GM13976 (cell line): ENCODE data around the gene TXNDC8.

Source experiments
- DNase-seq: peaks from one replicate; pipeline ENCODE4 v3.0.0; 2012; ENCODE audit warnings: low spot score
- CTCF ChIP-seq: IDR thresholded peaks from 2 replicates; pipeline ENCODE4 v1.5.1; 2012; ENCODE audit warnings: borderline replicate concordance, mild to moderate bottlenecking; ENCODE audit not compliant: insufficient read depth; ENCODE audit errors: extremely low read depth, missing control alignments, control extremely low read depth
- in situ Hi-C: fragments of 300-500 bp; cut with MboI; formaldehyde crosslinking; loops from one replicate; pipeline ENCODE4 v1.12.0; 2022; ENCODE audit warnings: low sequenced_read_pairs, mixed read lengths, inconsistent platforms; ENCODE audit not compliant: unreplicated experiment

Gene TXNDC8

GRCh38 chr9:110303133-110303532 is 34.5 kb downstream of the TXNDC8 start:
- in situ Hi-C loops, result no loop called here
- TF ChIP-seq CTCF, result no peak
- no peak for DNase-seq

DNA sequence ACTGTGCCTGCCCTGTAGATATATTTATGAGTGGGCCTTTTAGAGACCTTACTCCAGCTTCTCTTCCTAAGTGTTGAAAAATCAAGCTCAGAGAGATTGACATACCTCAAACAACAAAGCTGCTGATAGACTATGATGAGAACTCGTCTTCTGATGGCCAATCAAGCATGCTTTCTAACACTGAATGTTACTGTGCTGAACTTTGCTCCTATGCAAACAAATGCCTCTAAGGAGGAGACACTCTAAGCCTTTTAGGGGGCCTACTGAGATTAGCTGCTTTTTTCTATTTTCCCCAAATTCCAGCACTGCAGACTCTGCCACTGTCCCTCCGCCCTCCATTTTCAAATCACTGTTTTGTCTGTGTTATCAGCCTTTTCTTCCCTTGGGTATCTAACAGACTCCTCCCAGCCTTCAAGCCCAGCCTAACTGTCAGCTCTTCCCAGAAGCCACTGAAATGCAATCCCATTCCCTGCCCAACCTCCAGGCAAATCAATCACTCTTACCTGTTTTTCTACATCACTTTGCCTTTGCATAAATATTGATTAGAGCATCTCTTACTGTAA is 39.5 kb downstream of the TXNDC8 start:
- TF ChIP-seq CTCF, result no peak
- in situ Hi-C loops, result no loop called here
- DNase-seq, result no peak

GRCh38 chr9:110293248-110293647 is 44.4 kb downstream of the TXNDC8 start:
- in situ Hi-C loops, result no loop called here
- no peak for DNase-seq
- no peak for TF ChIP-seq CTCF

DNA sequence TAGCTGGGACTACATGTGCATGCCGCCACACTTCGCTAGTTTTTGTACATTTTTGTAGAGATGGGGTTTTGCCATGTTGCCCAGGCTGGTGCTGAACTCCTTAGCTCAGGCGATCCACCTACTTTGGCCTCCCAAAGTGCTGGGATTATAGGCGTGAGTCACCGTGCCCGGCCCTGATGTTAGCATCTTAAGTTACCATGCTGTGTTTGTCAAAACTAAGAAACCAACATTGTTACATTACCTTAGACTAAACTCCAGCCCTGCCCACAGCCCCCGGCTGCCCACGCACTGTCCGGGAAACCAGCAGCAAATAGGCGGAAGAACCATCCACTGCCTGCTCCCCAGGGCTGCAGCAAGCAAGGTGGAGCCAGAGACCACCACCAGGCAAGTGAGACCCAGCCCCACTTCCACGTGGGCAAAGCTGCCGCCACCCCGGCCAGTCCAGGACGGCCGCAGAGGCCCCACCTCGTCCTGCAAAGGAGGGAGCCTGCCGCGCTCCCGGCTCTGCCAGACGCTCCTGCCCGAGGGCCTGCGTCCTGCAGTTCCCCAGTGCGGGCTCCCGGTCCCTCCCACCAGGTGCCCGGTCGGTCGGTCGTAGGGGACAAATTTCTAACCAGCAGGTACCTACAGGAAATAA is 45.6 kb downstream of the TXNDC8 start:
- DNase-seq, result no peak
- TF ChIP-seq CTCF, result no peak
- in situ Hi-C loops, result no loop called here

DNA sequence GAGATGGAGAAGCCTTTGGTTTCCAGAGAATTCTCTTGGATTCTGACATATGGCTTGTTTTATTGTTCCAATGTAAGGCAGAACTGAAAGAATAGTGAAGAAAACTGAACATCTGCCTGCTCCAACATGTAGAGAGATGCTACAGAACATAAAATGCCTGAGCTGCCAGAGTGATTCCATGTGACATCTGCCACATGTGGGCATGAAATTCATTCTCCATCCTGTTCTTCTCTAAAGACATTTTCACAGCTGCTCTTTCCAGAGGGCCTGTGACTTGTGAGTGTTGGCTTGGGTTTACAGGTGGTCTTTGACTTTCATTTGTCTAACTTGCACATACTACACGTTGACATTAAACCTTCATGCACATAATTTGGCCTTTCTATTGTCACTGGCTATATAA is 47.7 kb downstream of the TXNDC8 start:
- no peak for DNase-seq
- TF ChIP-seq CTCF, result no peak
- in situ Hi-C loops, result no loop called here

GRCh38 chr9:110288503-110288902 is 49.2 kb downstream of the TXNDC8 start:
- in situ Hi-C loops, result no loop called here
- no peak for TF ChIP-seq CTCF
- no peak for DNase-seq
